A549 (cell line): ENCODE measurements around the gene PTK7. TPM values are rescaled to one million over a fixed set of nuclear protein-coding genes. Genes with fewer than 3 reads are reported as not detected.

Experiments used
- ATAC-seq, 2 experiments: fragments of 200-7000 bp in 1 of 2; fragments of >200 bp in 1 of 2; cut with Nextera tagmentation in 1 of 2; cut with Tn5 transposase in 1 of 2; 3 replicates each; pipeline versions ENCODE4 v1.8.0 to v1.9.1; 2018 to 2020; ENCODE audit warnings: mild to moderate bottlenecking in 1 of 2, moderate library complexity in 1 of 2
- CTCF ChIA-PET: fragments of 300-600 bp; sonication (Branson Sonifier 250); formaldehyde crosslinking; extraction: SDS; loops from one replicate; lab custom pipeline; 2021; ENCODE audit warnings: antibody characterized with exemption, inconsistent platforms; lab: Yijun Ruan, JAX
- POLR2A ChIA-PET: fragments of 350-600 bp; formaldehyde crosslinking; extraction: SDS; loops from one replicate; lab custom pipeline; 2021; ENCODE audit warnings: antibody characterized with exemption, inconsistent platforms; lab: Yijun Ruan, JAX
- DNase-seq, 2 experiments: peaks; one replicate each; pipeline versions ENCODE4 v3.0.0 to v3.0.0-alpha.2; 2011 to 2016; ENCODE audit warnings: low read depth in 1 of 2, low spot score in 1 of 2
- FAIRE-seq: peaks from 2 replicates; lab custom pipeline; 2011; peaks lifted over from hg19 to GRCh38; lab: Jason Lieb, UNC
- H3K27ac ChIP-seq, 2 experiments: fragments of >200 bp; sonication (Bioruptor Twin); formaldehyde crosslinking; 3 replicates each; pipeline ENCODE4 v1.5.1; 2016 to 2017
- H3K4me1 ChIP-seq: fragments of >200 bp; sonication (Bioruptor Twin); formaldehyde crosslinking; 3 replicates; pipeline ENCODE4 v1.6.1; 2016
- H3K4me2 ChIP-seq: fragments of >200 bp; sonication (Bioruptor Twin); formaldehyde crosslinking; 3 replicates; pipeline ENCODE4 v1.6.1; 2016
- H3K4me3 ChIP-seq: fragments of >200 bp; sonication (Bioruptor Twin); formaldehyde crosslinking; 3 replicates; pipeline ENCODE4 v1.5.1; 2016
- H3K9me3 ChIP-seq: fragments of >200 bp; sonication (Bioruptor Twin); formaldehyde crosslinking; 3 replicates; pipeline ENCODE4 v1.6.1; 2016
- CBX2 ChIP-seq: fragments of 200-600 bp; sonication (generic); IDR thresholded peaks from 2 replicates; pipeline ENCODE4 v1.6.1; 2016; ENCODE audit warnings: low read depth, mild to moderate bottlenecking, borderline replicate concordance
- CEBPB ChIP-seq, 2 experiments: fragments of >200 bp in 1 of 2; sonication (Bioruptor Twin) in 1 of 2; formaldehyde crosslinking in 1 of 2; IDR thresholded peaks; 2 replicates each; pipeline ENCODE4 v1.6.1; 2012 to 2016
- EP300 ChIP-seq, 2 experiments: fragments of >200 bp; sonication (Bioruptor Twin); formaldehyde crosslinking; IDR thresholded peaks; 2 replicates in 1 of 2; 3 replicates in 1 of 2; pipeline ENCODE4 v1.6.1; 2016 to 2017
- ESRRA ChIP-seq: fragments of 150-350 bp; IDR thresholded peaks from 2 replicates; pipeline ENCODE4 v1.6.1; 2014; ENCODE audit warnings: mild to moderate bottlenecking, low read length, borderline replicate concordance
- FOSB ChIP-seq: fragments of 250-450 bp; sonication (Bioruptor Pico); IDR thresholded peaks from 2 replicates; pipeline ENCODE4 v1.5.0; 2020; ENCODE audit warnings: mild to moderate bottlenecking, moderate library complexity
- FOXS1 ChIP-seq: fragments of 250-450 bp; sonication (Bioruptor Pico); IDR thresholded peaks from 2 replicates; pipeline ENCODE4 v1.5.0; 2020; ENCODE audit warnings: mild to moderate bottlenecking, moderate library complexity
- GATA3 ChIP-seq: IDR thresholded peaks from 2 replicates; pipeline ENCODE4 v1.6.1; 2012; ENCODE audit warnings: borderline replicate concordance
- HDAC2 ChIP-seq: fragments of 200-600 bp; sonication (generic); IDR thresholded peaks from 2 replicates; pipeline ENCODE4 v1.6.1; 2016
- HOXB13 ChIP-seq: fragments of 250-450 bp; sonication (Bioruptor Pico); IDR thresholded peaks from 2 replicates; pipeline ENCODE4 v1.5.0; 2020; ENCODE audit warnings: low read depth, mild to moderate bottlenecking, moderate library complexity
- JUN ChIP-seq, 2 experiments: fragments of >200 bp; sonication (Bioruptor Twin); formaldehyde crosslinking; IDR thresholded peaks; 2 replicates in 1 of 2; 3 replicates in 1 of 2; pipeline ENCODE4 v1.6.1; 2016 to 2017
- KDM1A ChIP-seq: fragments of 200-600 bp; sonication (generic); IDR thresholded peaks from 2 replicates; pipeline ENCODE4 v1.6.1; 2016; ENCODE audit warnings: low read depth, mild to moderate bottlenecking
- MAZ ChIP-seq: fragments of 150-350 bp; IDR thresholded peaks from 2 replicates; pipeline ENCODE4 v1.6.1; 2014; ENCODE audit warnings: antibody characterized with exemption, low read depth, low read length, borderline replicate concordance
- MYC ChIP-seq: IDR thresholded peaks from 2 replicates; pipeline ENCODE4 v1.6.1; 2012; ENCODE audit warnings: mild to moderate bottlenecking, inconsistent platforms, low read length, improper control_type of control experiment, borderline replicate concordance
- PHF8 ChIP-seq: fragments of 200-600 bp; sonication (generic); IDR thresholded peaks from 2 replicates; pipeline ENCODE4 v1.6.1; 2016; ENCODE audit warnings: low read depth, mild to moderate bottlenecking, antibody characterized with exemption, moderate library complexity, borderline replicate concordance
- POLR2AphosphoS2 ChIP-seq: conservative IDR thresholded peaks from 2 replicates; pipeline ENCODE4 v1.6.1; 2012; ENCODE audit warnings: low read length, improper control_type of control experiment, inconsistent platforms
- RAD21 ChIP-seq, 2 experiments: fragments of >200 bp in 1 of 2; sonication (Bioruptor Twin) in 1 of 2; formaldehyde crosslinking in 1 of 2; IDR thresholded peaks in 1 of 2; conservative IDR thresholded peaks in 1 of 2; 2 replicates in 1 of 2; 3 replicates in 1 of 2; pipeline ENCODE4 v1.6.1; 2012 to 2018; ENCODE audit warnings: inconsistent platforms in 1 of 2
- RFX5 ChIP-seq: fragments of 450-650 bp; IDR thresholded peaks from 2 replicates; pipeline ENCODE4 v1.7.1; 2014; ENCODE audit warnings: antibody characterized with exemption, mild to moderate bottlenecking, moderate library complexity
- RNF2 ChIP-seq: fragments of 200-600 bp; sonication (generic); IDR thresholded peaks from 2 replicates; pipeline ENCODE4 v1.6.1; 2016; ENCODE audit warnings: low read depth, mild to moderate bottlenecking, antibody characterized with exemption, moderate library complexity, borderline replicate concordance
- SREBF2 ChIP-seq: fragments of 450-650 bp; IDR thresholded peaks from 2 replicates; pipeline ENCODE4 v1.6.1; 2014; ENCODE audit warnings: mild to moderate bottlenecking, moderate library complexity
- TFCP2L1 ChIP-seq: fragments of 250-450 bp; sonication (Bioruptor Pico); IDR thresholded peaks from 2 replicates; pipeline ENCODE4 v1.5.0; 2021; ENCODE audit warnings: mild to moderate bottlenecking
- ZC3H11A ChIP-seq: fragments of 450-650 bp; IDR thresholded peaks from 2 replicates; pipeline ENCODE4 v1.6.1; 2014; ENCODE audit warnings: antibody characterized with exemption, mild to moderate bottlenecking
- ZSCAN20 ChIP-seq: fragments of 250-450 bp; sonication (Bioruptor Pico); IDR thresholded peaks from 2 replicates; pipeline ENCODE4 v1.8.0; 2022; ENCODE audit warnings: mild to moderate bottlenecking, moderate library complexity
- WGBS: methylation state at CpG from one replicate; pipeline ENCODE4 v1.1.6; 2017; ENCODE audit errors: missing lambda C conversion rate; 5-methylcytosine and 5-hydroxymethylcytosine counted together
- polyA plus RNA-seq, 4 experiments: library from polyadenylated mRNA; depleted of rRNA in 3 of 4; stranded (reverse); fragments of >200 nt; fragmentation: RNase III in 1 of 4; extraction: RNeasy Plus Mini Kit Qiagen cat#74134 plus additional on column Dnase treatment in 1 of 4; gene quantifications; 2 replicates in 3 of 4; 3 replicates in 1 of 4; pipeline ENCODE4 v1.2.3, GENCODE V29; 2011 to 2017
- TF ChIP-seq, protein P1 (sequence below): fragments of >200 bp; sonication (Bioruptor Twin); formaldehyde crosslinking; IDR thresholded peaks from 3 replicates; pipeline ENCODE4 v1.5.1; 2016
- TF ChIP-seq, protein P2 (sequence below): fragments of 150-350 bp; IDR thresholded peaks from 2 replicates; pipeline ENCODE4 v1.6.1; 2014; ENCODE audit warnings: low read depth, mild to moderate bottlenecking, low read length
- TF ChIP-seq, protein P3 (sequence below): fragments of 250-450 bp; sonication (Bioruptor Pico); IDR thresholded peaks from 2 replicates; pipeline ENCODE4 v1.5.0; 2021; ENCODE audit warnings: mild to moderate bottlenecking, moderate library complexity, borderline replicate concordance
- TF ChIP-seq, protein P4 (sequence below): IDR thresholded peaks from 2 replicates; pipeline ENCODE4 v1.6.1; 2012
- TF ChIP-seq, protein P5 (sequence below): IDR thresholded peaks from 2 replicates; pipeline ENCODE4 v1.6.1; 2012; ENCODE audit warnings: low read depth, borderline replicate concordance
- TF ChIP-seq, protein P6 (sequence below): fragments of 250-450 bp; sonication (Bioruptor Pico); IDR thresholded peaks from 2 replicates; pipeline ENCODE4 v1.5.0; 2020; ENCODE audit warnings: low read depth, mild to moderate bottlenecking, moderate library complexity
- TF ChIP-seq, protein P7 (sequence below): fragments of 200-600 bp; sonication (generic); IDR thresholded peaks from 2 replicates; pipeline ENCODE4 v1.6.1; 2016; ENCODE audit warnings: antibody characterized with exemption, mild to moderate bottlenecking, moderate library complexity

PTK7 gene
- polyA plus RNA-seq, 2 of the 4 experiments (the other 2 are of a cell fraction), result 2.8 to 5.6 TPM

DNA sequence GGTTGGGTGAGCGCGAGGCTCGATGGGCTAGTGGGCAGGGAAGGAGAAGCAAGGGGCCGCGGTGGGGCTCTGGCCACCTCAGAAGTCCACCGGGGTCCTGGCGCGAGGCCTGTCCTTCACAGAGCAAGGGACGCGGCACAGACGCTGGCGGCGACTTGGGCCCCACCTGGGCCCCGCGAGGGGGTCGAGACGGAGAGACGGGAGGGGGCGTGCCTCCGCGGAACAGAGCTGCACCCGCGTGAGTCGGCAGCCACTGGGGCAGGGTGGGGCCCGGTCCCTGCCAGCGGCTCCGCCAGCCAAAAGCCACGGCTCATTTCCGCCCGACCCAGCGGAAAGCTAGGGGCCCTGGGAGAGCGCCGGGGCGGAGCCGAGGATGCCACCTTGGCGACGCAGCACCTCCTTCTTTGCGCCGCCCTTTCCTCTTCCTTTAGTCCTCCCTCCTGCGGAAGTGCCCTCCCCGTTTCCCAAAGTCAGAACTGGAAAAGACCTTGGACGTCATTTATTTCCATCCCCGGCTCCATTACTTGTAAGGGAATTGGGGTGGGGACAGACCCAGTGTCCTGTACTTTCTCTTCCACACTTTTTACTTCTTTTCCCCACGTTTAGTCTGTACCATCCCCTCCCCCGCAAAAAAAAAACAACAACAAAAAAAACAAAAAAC, 22.4 kb upstream of the PTK7 start, which contains the start of gene CUL7:
Gene CUL7, minus strand, starts transcription at position 307 of the 661 bp plus-strand sequence. CDS start 1,063 bp downstream, outside the sequence.
- FAIRE-seq, result no peak
- H3K4me3 ChIP-seq, result peak within 1 kb of the TSS; percentile 94
- peak; percentile 95 to 98 for ATAC-seq
- peak; percentile 89 to 95 for DNase-seq
- POLR2A ChIA-PET, result interaction anchor here (0.6 to 2.1 kb wide), 7 partner anchors 10 to 125 kb away, joined by 3 to 15 read pairs (median 4); partner anchors contain the start of genes CNPY3, KLHDC3, MEA1 and PPP2R5D
- H3K27ac ChIP-seq, result peak within 1 kb of the TSS; percentile 99 to 100
- H3K4me2 ChIP-seq, result peak within 1 kb of the TSS; percentile 98
- CTCF ChIA-PET, result interaction anchor here (0.6 to 1.9 kb wide), 5 partner anchors 12 to 453 kb away, joined by 3 to 6 read pairs (median 4); no protein-coding TSS in a partner anchor
- WGBS, result 2% methylated on average over 23 of the region's 45 CpGs
- H3K9me3 ChIP-seq, result no peaks in the 10 kb centered on the region
- peaks cover 21% of the 10 kb centered on the region for H3K4me1 ChIP-seq
- no peak for TF ChIP-seq RFX5
- TF ChIP-seq ZC3H11A, result no peak
- TF ChIP-seq HDAC2, result no peak
- TF ChIP-seq, protein P1, sequence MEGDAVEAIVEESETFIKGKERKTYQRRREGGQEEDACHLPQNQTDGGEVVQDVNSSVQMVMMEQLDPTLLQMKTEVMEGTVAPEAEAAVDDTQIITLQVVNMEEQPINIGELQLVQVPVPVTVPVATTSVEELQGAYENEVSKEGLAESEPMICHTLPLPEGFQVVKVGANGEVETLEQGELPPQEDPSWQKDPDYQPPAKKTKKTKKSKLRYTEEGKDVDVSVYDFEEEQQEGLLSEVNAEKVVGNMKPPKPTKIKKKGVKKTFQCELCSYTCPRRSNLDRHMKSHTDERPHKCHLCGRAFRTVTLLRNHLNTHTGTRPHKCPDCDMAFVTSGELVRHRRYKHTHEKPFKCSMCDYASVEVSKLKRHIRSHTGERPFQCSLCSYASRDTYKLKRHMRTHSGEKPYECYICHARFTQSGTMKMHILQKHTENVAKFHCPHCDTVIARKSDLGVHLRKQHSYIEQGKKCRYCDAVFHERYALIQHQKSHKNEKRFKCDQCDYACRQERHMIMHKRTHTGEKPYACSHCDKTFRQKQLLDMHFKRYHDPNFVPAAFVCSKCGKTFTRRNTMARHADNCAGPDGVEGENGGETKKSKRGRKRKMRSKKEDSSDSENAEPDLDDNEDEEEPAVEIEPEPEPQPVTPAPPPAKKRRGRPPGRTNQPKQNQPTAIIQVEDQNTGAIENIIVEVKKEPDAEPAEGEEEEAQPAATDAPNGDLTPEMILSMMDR, result no peak
- TF ChIP-seq PHF8, result peak; percentile 74
- TF ChIP-seq, protein P2, sequence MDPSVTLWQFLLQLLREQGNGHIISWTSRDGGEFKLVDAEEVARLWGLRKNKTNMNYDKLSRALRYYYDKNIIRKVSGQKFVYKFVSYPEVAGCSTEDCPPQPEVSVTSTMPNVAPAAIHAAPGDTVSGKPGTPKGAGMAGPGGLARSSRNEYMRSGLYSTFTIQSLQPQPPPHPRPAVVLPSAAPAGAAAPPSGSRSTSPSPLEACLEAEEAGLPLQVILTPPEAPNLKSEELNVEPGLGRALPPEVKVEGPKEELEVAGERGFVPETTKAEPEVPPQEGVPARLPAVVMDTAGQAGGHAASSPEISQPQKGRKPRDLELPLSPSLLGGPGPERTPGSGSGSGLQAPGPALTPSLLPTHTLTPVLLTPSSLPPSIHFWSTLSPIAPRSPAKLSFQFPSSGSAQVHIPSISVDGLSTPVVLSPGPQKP, result no peak
- no peak for TF ChIP-seq POLR2AphosphoS2
- peak; percentile 21; the same call in 1 of the 2 replicates for TF ChIP-seq GATA3
- TF ChIP-seq CBX2, result no peak
- TF ChIP-seq, protein P3, sequence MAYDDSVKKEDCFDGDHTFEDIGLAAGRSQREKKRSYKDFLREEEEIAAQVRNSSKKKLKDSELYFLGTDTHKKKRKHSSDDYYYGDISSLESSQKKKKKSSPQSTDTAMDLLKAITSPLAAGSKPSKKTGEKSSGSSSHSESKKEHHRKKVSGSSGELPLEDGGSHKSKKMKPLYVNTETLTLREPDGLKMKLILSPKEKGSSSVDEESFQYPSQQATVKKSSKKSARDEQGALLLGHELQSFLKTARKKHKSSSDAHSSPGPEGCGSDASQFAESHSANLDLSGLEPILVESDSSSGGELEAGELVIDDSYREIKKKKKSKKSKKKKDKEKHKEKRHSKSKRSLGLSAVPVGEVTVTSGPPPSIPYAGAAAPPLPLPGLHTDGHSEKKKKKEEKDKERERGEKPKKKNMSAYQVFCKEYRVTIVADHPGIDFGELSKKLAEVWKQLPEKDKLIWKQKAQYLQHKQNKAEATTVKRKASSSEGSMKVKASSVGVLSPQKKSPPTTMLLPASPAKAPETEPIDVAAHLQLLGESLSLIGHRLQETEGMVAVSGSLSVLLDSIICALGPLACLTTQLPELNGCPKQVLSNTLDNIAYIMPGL (CRISPR knock-in tag), result no peak; the same call in 1 of the 2 replicates
- peak; percentile 79 to 87; a peak in 3 of 5 replicates for TF ChIP-seq JUN (IDR thresholded peaks at IDR 0.05)
- TF ChIP-seq KDM1A, result no peak
- TF ChIP-seq, protein P4, sequence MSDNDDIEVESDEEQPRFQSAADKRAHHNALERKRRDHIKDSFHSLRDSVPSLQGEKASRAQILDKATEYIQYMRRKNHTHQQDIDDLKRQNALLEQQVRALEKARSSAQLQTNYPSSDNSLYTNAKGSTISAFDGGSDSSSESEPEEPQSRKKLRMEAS, result peak; percentile 62
- TF ChIP-seq MAZ, result peak; percentile 62; the same call in 1 of the 2 replicates
- TF ChIP-seq RNF2, result no peak
- no peak for TF ChIP-seq MYC
- TF ChIP-seq, protein P5, sequence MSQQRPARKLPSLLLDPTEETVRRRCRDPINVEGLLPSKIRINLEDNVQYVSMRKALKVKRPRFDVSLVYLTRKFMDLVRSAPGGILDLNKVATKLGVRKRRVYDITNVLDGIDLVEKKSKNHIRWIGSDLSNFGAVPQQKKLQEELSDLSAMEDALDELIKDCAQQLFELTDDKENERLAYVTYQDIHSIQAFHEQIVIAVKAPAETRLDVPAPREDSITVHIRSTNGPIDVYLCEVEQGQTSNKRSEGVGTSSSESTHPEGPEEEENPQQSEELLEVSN, result no peak
- TF ChIP-seq, protein P6, sequence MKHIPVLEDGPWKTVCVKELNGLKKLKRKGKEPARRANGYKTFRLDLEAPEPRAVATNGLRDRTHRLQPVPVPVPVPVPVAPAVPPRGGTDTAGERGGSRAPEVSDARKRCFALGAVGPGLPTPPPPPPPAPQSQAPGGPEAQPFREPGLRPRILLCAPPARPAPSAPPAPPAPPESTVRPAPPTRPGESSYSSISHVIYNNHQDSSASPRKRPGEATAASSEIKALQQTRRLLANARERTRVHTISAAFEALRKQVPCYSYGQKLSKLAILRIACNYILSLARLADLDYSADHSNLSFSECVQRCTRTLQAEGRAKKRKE (CRISPR knock-in tag), result no peak
- no peak for TF ChIP-seq ZSCAN20
- no peak for TF ChIP-seq RAD21 (conservative IDR thresholded peaks at IDR 0.05 in 1 of 2, IDR thresholded peaks at IDR 0.05 in 1 of 2)
- no peak for TF ChIP-seq FOSB (CRISPR knock-in tag)
- TF ChIP-seq ESRRA, result no peak
- TF ChIP-seq, protein P7, sequence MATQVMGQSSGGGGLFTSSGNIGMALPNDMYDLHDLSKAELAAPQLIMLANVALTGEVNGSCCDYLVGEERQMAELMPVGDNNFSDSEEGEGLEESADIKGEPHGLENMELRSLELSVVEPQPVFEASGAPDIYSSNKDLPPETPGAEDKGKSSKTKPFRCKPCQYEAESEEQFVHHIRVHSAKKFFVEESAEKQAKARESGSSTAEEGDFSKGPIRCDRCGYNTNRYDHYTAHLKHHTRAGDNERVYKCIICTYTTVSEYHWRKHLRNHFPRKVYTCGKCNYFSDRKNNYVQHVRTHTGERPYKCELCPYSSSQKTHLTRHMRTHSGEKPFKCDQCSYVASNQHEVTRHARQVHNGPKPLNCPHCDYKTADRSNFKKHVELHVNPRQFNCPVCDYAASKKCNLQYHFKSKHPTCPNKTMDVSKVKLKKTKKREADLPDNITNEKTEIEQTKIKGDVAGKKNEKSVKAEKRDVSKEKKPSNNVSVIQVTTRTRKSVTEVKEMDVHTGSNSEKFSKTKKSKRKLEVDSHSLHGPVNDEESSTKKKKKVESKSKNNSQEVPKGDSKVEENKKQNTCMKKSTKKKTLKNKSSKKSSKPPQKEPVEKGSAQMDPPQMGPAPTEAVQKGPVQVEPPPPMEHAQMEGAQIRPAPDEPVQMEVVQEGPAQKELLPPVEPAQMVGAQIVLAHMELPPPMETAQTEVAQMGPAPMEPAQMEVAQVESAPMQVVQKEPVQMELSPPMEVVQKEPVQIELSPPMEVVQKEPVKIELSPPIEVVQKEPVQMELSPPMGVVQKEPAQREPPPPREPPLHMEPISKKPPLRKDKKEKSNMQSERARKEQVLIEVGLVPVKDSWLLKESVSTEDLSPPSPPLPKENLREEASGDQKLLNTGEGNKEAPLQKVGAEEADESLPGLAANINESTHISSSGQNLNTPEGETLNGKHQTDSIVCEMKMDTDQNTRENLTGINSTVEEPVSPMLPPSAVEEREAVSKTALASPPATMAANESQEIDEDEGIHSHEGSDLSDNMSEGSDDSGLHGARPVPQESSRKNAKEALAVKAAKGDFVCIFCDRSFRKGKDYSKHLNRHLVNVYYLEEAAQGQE, result no peak
- no peak for TF ChIP-seq SREBF2
- TF ChIP-seq FOXS1 (CRISPR knock-in tag), result no peak
- no peak for TF ChIP-seq EP300 (IDR thresholded peaks at IDR 0.05)
- peak; percentile 86; the same call in 1 of the 2 replicates for TF ChIP-seq TFCP2L1
- no peak for TF ChIP-seq CEBPB (IDR thresholded peaks at IDR 0.05)
- TF ChIP-seq HOXB13 (CRISPR knock-in tag), result no peak
